Measurements from ENCODE around the gene DLST. TPM values are rescaled to one million over a fixed set of nuclear protein-coding genes. Genes with fewer than 3 reads are reported as not detected.

The DLST gene
- polyA plus RNA-seq (ENCODE audit: insufficient read length): 140 TPM
- long read RNA-seq, donor 1, transcript DLST-202 (15 exons, 2,838 nt): major isoform, 15 of 25 reads
- long read RNA-seq, donor 1, transcript DLST-215 (5 exons, 698 nt): minor isoform, 8 of 25 reads
- long read RNA-seq, donor 1, partial matches to known transcripts: 0 of 25 reads
- long read RNA-seq, donor 1, other reads (novel, unspliced or antisense): 0 of 25 reads
- long read RNA-seq, donor 2, transcript DLST-202 (15 exons, 2,838 nt): major isoform, 8 of 16 reads
- long read RNA-seq, donor 2, partial matches to known transcripts: 0 of 16 reads
- long read RNA-seq, donor 2, other reads (novel, unspliced or antisense): 0 of 16 reads
- long read RNA-seq, donor 3, partial matches to known transcripts: 52 of 59 reads
- long read RNA-seq, donor 3, other reads (novel, unspliced or antisense): 0 of 59 reads
- long read RNA-seq, donor 4: 0 reads
- long read RNA-seq, donor 5, transcript DLST-215 (5 exons, 698 nt): minor isoform, 5 of 74 reads
- long read RNA-seq, donor 5, transcript DLST-202 (15 exons, 2,838 nt): major isoform, 15 of 74 reads
- long read RNA-seq, donor 5, partial matches to known transcripts: 50 of 74 reads
- long read RNA-seq, donor 5, other reads (novel, unspliced or antisense): 0 of 74 reads
- long read RNA-seq, donor 6, transcript DLST-202 (15 exons, 2,838 nt): major isoform, 8 of 14 reads
- long read RNA-seq, donor 6, partial matches to known transcripts: 0 of 14 reads
- long read RNA-seq, donor 6, other reads (novel, unspliced or antisense): 0 of 14 reads
- long read RNA-seq, donor 7, transcript DLST-202 (15 exons, 2,838 nt): major isoform, 15 of 24 reads
- long read RNA-seq, donor 7, partial matches to known transcripts: 0 of 24 reads
- long read RNA-seq, donor 7, other reads (novel, unspliced or antisense): 0 of 24 reads
- long read RNA-seq, donor 8, transcript DLST-202 (15 exons, 2,838 nt): major isoform, 5 of 23 reads
- long read RNA-seq, donor 8, partial matches to known transcripts: 15 of 23 reads
- long read RNA-seq, donor 8, other reads (novel, unspliced or antisense): 0 of 23 reads

GRCh38 chr14:74881431-74882102 is at the start of gene DLST:
Gene DLST (plus strand): TSS chr14:74881916. CDS start chr14:74881954, 38 bp downstream.
- DNase-seq: peak; percentile 80

DNA sequence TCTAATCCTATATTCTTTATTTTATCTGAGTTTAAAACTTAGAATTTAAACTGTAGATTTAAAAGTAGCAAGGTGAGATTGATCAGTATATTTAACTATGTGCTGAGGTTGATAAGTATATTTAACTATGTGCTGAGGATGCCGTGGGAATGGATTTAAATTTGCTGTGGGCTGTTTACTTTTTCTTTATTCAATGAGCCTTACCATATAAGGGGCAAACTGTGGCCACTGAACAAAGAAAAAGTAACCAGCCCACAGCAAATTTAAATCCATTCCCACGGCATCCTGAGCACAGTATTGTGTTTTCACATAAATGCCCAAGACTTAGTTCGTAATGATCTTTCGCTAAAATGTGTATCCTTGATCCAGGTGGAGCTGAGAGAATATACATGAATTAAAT is 48.9 kb upstream of the DLST start:
- DNase-seq: no peak

DNA sequence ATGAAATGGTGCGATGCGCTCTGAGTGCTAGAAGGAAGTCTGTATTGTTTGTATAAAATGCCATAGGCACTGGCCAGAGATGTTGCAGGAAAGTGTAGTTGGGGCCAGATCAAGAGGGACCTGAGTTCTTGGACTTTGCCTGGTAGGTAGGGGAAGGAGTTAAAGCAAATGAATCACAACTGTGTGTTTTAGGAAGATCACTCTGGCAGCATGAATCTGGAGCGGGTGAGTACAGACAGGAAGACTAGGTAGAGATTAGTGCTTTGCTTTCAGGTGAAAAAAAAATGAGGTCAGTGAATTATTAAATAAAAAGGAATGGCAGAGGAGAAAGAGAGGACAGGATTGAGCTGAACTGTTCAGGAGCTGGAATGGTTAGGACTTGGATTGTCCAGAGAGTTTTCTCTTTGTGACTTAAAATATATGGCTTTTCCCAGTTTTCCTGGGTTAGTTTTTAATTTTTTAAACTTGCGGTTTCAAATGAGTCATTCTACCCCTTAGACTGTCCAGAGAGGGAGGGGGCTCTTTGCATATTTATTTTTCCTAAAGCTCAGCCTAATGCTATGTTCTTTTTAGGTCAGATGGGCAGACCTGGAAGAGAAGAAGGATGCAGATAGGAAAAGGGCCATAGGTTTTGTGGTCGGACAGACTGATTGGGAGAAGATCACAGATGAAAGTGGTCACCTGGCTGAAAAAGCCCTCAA is 46.9 kb upstream of the DLST start:
- DNase-seq: no peak

DNA sequence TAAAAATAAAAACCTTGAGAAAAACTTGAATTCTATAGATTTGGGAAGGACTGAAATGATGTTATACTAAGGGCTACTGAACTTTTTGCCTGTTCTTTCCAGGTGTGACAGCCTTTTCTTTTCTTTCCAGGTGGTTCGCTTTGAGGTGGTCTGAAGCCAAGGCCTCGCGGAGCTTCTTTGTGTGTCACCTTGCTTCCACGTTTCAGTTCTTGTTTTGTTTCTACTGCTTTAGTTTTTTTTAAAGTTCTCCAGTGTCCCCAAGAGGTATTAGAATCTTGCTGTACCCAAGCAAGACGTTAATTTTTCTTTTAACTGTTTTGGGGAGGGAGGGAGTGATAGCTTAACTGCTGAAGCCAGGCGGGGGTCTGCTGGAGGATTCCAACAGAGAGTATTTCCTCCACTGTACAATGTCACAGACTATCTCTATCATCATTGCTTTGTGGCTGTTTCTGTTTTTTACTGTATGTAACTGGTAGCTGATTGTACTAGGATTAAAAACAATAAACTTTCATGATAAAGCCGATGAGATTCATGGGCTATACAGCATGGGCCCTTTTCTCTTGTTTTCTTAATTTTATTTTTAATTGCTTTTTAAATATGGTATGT is 46.0 kb upstream of the DLST start:
- no peak for DNase-seq

GRCh38 chr14:74836251-74836960 is 45.3 kb upstream of the DLST start:
- DNase-seq: no peak

- DNase-seq: no peak
Observed at GRCh38 chr14:74838166-74838565, 43.5 kb upstream of the DLST start.

- DNase-seq: no peak
Observed at GRCh38 chr14:74840603-74841030, 41.1 kb upstream of the DLST start.

DNA sequence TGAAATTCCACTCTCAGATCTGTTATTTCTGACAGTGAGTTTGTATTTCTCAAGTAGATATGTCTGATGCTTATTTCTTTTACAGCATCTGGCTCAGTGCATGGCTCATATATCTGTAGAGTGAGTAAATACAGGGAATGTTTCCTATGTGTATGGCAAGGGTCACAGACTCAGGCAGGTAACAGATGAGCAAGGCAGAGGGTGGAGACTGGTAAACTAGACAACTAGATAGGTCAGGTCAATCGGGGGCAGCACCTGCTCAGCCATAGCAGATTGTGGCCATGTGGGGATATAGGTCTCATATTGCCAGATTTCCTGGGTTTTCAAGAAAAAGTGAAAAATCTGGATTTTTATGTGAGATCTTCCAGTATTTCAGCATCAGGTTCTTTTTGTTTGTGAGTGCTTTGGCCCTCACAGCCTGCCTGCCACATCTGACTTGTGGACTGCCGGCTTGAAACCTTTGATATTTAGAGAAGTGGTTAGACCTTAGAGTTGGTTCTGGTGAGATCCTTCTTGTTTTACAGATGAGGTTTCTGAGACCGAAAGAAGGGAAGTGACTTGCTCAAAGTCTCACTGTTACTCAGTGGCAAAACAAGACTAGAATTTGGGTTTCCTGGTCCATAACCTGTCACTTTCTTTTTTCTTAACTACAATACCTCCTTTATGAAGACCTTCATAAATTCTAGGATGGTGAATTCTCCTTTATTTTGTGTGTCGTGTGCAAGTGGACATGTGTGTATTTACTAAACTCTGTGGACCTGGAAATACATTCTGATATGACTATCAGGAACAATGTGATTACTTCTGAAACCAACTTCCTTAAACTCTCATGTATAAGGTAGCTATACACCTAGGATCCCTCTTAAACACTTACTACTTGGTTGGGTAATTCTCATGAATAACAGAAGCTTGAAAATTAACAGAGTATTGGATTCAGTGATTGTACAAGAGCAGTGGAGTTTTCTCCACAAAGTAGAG is 40.2 kb upstream of the DLST start:
- DNase-seq: no peak

GRCh38 chr14:74843653-74844052 is 38.1 kb upstream of the DLST start:
- DNase-seq: no peak

DNA sequence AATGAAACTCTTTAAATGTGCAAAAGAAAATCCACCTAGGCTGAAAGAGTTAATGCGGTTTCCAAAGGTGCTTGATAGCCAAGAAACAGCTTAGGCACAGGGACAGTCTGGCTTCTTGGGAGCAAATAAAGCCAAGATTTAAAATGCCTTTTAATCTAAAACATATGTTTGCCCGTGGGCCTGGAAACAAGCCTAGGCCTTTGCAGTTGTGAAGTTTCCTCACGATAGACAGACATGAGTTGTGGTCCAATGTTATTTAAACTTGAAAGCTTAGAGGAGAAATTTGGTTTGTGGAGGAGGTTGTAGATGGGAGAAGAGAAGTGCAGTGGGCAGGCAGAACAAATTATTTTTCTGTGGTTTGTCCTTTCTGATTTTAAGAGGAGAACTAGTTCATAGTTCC is 35.5 kb upstream of the DLST start:
- no peak for DNase-seq

- no peak for DNase-seq
Observed at GRCh38 chr14:74846968-74847665, 34.6 kb upstream of the DLST start.

GRCh38 chr14:74848768-74849167 is 32.9 kb upstream of the DLST start:
- no peak for DNase-seq

DNA sequence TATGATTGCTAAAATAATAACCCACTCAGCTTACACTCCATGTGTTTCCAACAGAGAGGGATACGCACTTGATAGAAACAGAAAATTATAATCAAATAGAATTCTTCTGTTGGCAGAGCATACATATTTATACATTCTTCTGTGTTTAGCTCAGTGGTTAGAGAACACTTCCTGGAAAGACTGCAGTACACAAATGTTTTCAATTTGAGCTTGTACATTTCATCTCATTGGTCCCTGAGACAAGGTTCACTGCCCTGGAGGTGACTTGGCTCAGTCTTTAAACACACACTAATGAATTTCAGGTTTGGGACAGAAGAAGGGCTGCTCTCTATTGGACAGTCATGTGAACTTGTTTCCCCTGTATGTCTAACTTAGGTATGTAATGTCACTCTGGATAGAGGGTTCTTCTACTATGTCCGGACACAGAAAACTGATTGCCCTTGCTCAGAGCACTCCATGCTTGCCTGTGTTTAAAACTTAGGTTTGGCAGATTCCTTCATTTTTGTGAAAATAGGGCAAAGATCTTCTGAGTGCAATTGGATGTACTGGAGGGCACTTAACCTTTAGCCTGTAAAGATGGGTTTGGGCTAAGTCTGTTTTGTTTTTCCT is 28.7 kb upstream of the DLST start:
- peak; percentile 27 for DNase-seq

DNA sequence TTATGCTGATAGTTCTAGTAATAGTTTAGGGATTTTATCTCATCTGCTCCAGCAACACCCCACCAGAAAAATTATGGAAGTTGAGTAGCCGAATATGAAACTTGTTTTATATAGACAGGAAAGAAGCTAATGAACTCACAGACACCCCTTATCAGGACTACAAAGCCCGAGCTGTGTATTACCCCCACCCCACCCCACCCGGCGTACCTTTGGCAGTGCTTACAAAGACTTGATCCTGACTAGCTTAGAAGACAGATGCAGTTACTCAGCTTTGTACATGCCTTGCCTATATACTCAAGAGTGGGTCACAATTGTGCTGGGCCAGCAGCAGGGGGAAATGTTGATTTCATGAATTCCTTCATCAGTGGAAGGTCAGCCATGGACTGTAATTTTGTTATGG is 28.1 kb upstream of the DLST start:
- no peak for DNase-seq

DNA sequence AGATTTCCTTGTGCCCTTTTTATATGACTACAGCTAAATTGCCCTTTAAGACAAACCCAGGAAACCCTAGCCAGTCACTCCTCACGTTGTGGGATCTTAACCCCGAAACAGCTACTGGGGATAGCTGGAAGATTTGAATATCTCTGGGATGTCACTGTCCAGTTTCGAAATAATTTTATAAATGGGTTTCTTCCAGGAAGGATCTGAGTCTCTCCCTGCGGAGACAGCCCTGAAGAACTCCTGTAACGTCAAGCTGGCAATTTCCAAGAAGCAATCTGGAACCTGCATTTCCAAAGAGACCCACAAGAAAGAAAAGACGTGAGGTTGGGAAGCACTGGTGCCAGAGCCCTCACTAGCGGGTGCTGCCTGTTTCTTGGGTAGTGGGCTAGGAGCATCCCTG is 26.7 kb upstream of the DLST start:
- no peak for DNase-seq

- DNase-seq: no peak
Observed at GRCh38 chr14:74855945-74856344, 25.8 kb upstream of the DLST start.

DNA sequence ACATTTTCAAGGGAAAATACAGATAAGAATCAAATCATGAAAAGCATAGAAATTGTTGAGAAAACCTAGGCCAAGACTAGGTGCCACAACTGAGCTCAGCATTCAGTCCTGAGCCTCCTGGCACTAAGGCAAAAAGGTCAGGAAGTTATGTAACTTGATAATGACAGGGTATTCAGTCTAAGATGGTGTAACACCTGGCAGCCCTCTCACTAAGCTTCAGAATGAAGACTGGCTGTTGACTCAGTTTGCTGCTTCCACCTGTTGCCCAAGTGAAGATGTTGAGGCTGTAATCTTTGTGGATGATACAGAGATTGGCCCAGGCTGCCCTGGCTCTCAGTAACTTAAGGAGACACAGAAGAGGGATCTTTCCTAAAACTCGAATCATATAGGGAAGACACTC is 25.4 kb upstream of the DLST start:
- no peak for DNase-seq

DNA sequence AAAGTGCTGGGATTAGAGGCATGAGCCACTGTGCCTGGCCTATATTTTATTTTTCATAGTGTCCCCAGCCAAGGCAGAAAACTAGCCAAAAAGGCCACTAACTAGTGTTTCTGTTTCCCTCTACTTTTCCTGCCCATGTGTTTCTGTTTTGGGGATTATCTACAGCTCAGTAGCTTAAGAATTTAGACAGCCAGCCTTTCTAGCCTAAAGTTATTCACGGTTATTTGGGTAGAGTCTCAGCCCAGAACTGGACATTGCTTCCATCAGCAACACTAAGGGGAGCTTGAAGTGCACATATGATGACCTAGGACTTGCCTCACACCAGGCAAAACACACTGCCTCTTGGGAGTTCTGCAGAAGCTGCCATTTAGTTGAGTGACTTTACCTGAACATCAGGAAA is 23.7 kb upstream of the DLST start:
- no peak for DNase-seq
